PC-9 (cell line): Measurements from ENCODE around the gene TNS1. TPM values are rescaled to one million over a fixed set of nuclear protein-coding genes. Genes with fewer than 3 reads are reported as not detected.

ENCODE experiments used
- BruUV-seq: library from RNA; stranded (reverse); fragments of 400-500 nt; replicated peaks from 2 replicates; lab custom pipeline; 2021; lab: Mats Ljungman, UMichigan
- CTCF ChIA-PET: fragments of 300-600 bp; sonication (Branson Sonifier 250); formaldehyde crosslinking; loops from one replicate; lab custom pipeline; 2022; ENCODE audit warnings: antibody characterized with exemption; lab: Charles Lee
- POLR2A ChIA-PET: fragments of 300-600 bp; sonication (Branson Sonifier 250); formaldehyde crosslinking; loops from one replicate; lab custom pipeline; 2022; ENCODE audit warnings: antibody characterized with exemption; ENCODE audit not compliant: unreplicated experiment; lab: Charles Lee
- DNase-seq, 2 experiments: peaks; one replicate each; pipeline versions ENCODE4 v3.0.0 to v3.0.0-alpha.2; 2015 to 2022; ENCODE audit warnings: mixed read lengths in 1 of 2
- H2AFZ ChIP-seq: fragments of 200-600 bp; sonication (generic); 2 replicates; pipeline ENCODE4 v1.8.1; 2017; ENCODE audit warnings: antibody characterized with exemption
- H3F3A ChIP-seq: fragments of 200-600 bp; sonication (generic); 2 replicates; pipeline ENCODE4 v1.8.1; 2017; ENCODE audit warnings: antibody characterized with exemption, mild to moderate bottlenecking, low read depth; ENCODE audit not compliant: insufficient read depth
- H3K27ac ChIP-seq: fragments of 200-600 bp; sonication (generic); 2 replicates; pipeline ENCODE4 v1.6.1; 2016; ENCODE audit warnings: mixed run types
- H3K27me3 ChIP-seq: fragments of 200-600 bp; sonication (generic); 2 replicates; pipeline ENCODE4 v1.6.1; 2016; ENCODE audit warnings: low read depth, mixed run types; ENCODE audit not compliant: insufficient read depth
- H3K36me3 ChIP-seq: fragments of 200-600 bp; sonication (generic); 2 replicates; pipeline ENCODE4 v1.6.1; 2016; ENCODE audit warnings: low read depth, mixed run types
- H3K4me1 ChIP-seq: fragments of 200-600 bp; sonication (generic); replicated peaks from 2 replicates; pipeline ENCODE4 v1.6.1; 2016; ENCODE audit warnings: mixed run types; ENCODE audit not compliant: insufficient read depth
- H3K4me2 ChIP-seq: fragments of 200-600 bp; sonication (generic); 2 replicates; pipeline ENCODE4 v1.6.1; 2017; ENCODE audit warnings: mixed run types
- H3K4me3 ChIP-seq: fragments of 200-600 bp; sonication (generic); 2 replicates; pipeline ENCODE4 v1.6.1; 2016; ENCODE audit warnings: mixed run types
- H3K79me2 ChIP-seq: fragments of 200-600 bp; sonication (generic); 2 replicates; pipeline ENCODE4 v1.6.1; 2017; ENCODE audit warnings: low read depth, mixed run types
- H3K9me2 ChIP-seq: fragments of 200-600 bp; sonication (generic); 2 replicates; pipeline ENCODE4 v1.8.1; 2017; ENCODE audit warnings: mild to moderate bottlenecking; ENCODE audit not compliant: insufficient read depth
- H3K9me3 ChIP-seq: fragments of 200-600 bp; sonication (generic); 2 replicates; pipeline ENCODE4 v1.8.1; 2016; ENCODE audit warnings: low read depth; ENCODE audit not compliant: insufficient read depth
- H4K20me1 ChIP-seq: fragments of 200-600 bp; sonication (generic); 2 replicates; pipeline ENCODE4 v1.8.1; 2017; ENCODE audit not compliant: insufficient read depth
- EZH2 ChIP-seq: fragments of 200-600 bp; sonication (generic); IDR thresholded peaks from 2 replicates; pipeline ENCODE4 v1.8.0; 2017; ENCODE audit warnings: antibody characterized with exemption, low read depth
- intact Hi-C: fragments of 100-400 bp; cut with micrococcal nuclease; formaldehyde crosslinking; loops from one replicate; pipeline ENCODE4 v1.10.0; 2022; ENCODE audit not compliant: unreplicated experiment
- total RNA-seq: library from RNA; stranded (reverse); gene quantifications from 2 replicates; pipeline ENCODE4 v1.2.3, GENCODE V29; 2021
- TF ChIP-seq, protein P1 (sequence below): fragments of 200-600 bp; sonication (generic); conservative IDR thresholded peaks from 2 replicates; pipeline ENCODE4 v1.6.1; 2017; ENCODE audit warnings: mixed run types, antibody characterized with exemption, mild to moderate bottlenecking, moderate library complexity

TNS1 gene
- total RNA-seq, 1 experiment from 2014 or later, result 5.5 TPM

DNA sequence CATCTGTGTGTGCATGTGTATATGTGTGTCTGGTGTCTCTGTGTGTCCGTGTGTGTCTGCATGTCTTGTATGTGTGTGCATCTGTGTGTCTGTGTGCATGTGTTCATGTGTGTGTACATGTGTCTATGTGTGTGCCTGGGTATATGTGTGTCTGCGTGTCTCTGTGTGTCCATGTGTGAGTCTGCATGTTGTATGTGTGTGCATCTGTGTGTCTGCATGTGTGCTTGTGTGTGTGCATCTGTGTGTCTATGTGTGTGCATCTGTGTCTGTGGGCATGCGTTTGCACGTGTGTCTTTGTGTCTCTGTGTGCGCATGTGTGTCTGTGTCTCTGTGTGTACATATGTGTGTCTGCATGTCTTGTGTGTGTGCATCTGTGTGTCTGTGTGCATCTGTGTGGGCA lies 207.7 kb downstream of the TNS1 start:
- Histone ChIP-seq H3K79me2 (no peaks in the 10 kb centered on the region), H3K9me3 (no peaks in the 10 kb centered on the region), H3K27ac (no peak overlapping the region), H3K9me2 (no peaks in the 10 kb centered on the region), H3K4me3 (no peak overlapping the region), H3K27me3 (no peaks in the 10 kb centered on the region), H3K4me2 (no peak overlapping the region), H2AFZ (no peak overlapping the region), H3K4me1 (no peaks in the 10 kb centered on the region), H4K20me1 (no peaks in the 10 kb centered on the region), H3F3A (no peaks in the 10 kb centered on the region), H3K36me3 (no peaks in the 10 kb centered on the region)
- ChIA-PET CTCF (no interaction called here), POLR2A (interaction anchor here (0.6 kb wide), 1 partner anchor 221 kb away, joined by 4 read pairs; no protein-coding TSS in a partner anchor)
- BruUV-seq, result no TSS peak
- intact Hi-C loops, result no loop called here
- no peak for DNase-seq
- TF ChIP-seq EZH2, result no peak
- TF ChIP-seq, protein P1, sequence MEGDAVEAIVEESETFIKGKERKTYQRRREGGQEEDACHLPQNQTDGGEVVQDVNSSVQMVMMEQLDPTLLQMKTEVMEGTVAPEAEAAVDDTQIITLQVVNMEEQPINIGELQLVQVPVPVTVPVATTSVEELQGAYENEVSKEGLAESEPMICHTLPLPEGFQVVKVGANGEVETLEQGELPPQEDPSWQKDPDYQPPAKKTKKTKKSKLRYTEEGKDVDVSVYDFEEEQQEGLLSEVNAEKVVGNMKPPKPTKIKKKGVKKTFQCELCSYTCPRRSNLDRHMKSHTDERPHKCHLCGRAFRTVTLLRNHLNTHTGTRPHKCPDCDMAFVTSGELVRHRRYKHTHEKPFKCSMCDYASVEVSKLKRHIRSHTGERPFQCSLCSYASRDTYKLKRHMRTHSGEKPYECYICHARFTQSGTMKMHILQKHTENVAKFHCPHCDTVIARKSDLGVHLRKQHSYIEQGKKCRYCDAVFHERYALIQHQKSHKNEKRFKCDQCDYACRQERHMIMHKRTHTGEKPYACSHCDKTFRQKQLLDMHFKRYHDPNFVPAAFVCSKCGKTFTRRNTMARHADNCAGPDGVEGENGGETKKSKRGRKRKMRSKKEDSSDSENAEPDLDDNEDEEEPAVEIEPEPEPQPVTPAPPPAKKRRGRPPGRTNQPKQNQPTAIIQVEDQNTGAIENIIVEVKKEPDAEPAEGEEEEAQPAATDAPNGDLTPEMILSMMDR, result no peak

DNA sequence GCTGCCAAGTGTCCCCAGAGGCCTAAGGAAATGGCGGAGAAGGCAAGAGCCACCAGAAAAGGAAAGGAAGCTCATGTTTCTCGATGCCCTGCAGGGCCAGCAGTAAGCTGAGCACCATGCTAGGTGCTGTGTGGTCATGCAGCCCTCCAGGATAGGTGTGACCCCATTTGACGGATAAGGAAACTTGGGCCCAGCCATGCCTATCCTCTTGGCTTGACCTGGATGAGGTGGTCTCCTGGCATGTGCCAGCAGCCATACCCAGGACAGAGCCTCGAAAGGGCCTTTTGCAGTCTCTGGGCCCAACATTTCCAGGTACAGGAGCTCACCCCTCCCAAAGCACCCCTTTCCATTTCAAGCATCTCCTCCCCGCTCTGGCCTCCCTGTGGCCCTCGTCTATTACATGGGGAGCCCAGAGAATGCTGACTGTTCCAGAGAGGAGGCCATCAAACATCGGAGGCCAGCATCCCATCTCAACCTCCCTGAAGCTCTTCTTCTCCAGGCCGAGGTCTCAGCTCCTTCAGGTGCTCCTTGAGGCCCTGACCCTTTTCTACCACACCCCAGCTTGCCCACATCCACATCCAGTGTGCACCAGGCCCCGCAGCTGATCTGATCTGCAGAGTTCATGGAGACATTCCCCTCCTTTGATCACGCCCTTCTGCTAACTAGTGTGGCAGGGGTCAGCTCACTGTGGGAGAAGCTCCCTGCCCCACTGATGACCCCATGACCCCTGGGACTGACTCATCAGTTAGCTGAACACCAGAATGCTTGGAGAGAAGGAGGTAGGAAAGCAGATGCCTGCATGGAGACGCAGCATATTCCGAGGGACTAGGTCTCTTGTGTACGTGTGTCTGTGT lies 208.4 kb downstream of the TNS1 start:
- POLR2A ChIA-PET, result interaction anchor here (0.6 kb wide), 1 partner anchor 222 kb away, joined by 4 read pairs; no protein-coding TSS in a partner anchor
- Histone ChIP-seq H3K4me1 (no peaks in the 10 kb centered on the region), H3K27me3 (no peaks in the 10 kb centered on the region; the same call in 1 of the 2 replicates), H3K27ac (no peak overlapping the region), H4K20me1 (no peaks in the 10 kb centered on the region), H3K9me3 (no peaks in the 10 kb centered on the region), H3K9me2 (no peaks in the 10 kb centered on the region), H3K79me2 (no peaks in the 10 kb centered on the region), H3K4me2 (no peak overlapping the region), H3K36me3 (no peaks in the 10 kb centered on the region), H2AFZ (no peak overlapping the region), H3K4me3 (no peak overlapping the region), H3F3A (no peaks in the 10 kb centered on the region)
- TF ChIP-seq, protein P1, result no peak
- no peak for TF ChIP-seq EZH2
- BruUV-seq, result no TSS peak
- intact Hi-C loops, result no loop called here
- no peak for DNase-seq
- CTCF ChIA-PET, result interaction anchor here (0.6 kb wide), 1 partner anchor 306 kb away, joined by 12 read pairs; no protein-coding TSS in a partner anchor

DNA sequence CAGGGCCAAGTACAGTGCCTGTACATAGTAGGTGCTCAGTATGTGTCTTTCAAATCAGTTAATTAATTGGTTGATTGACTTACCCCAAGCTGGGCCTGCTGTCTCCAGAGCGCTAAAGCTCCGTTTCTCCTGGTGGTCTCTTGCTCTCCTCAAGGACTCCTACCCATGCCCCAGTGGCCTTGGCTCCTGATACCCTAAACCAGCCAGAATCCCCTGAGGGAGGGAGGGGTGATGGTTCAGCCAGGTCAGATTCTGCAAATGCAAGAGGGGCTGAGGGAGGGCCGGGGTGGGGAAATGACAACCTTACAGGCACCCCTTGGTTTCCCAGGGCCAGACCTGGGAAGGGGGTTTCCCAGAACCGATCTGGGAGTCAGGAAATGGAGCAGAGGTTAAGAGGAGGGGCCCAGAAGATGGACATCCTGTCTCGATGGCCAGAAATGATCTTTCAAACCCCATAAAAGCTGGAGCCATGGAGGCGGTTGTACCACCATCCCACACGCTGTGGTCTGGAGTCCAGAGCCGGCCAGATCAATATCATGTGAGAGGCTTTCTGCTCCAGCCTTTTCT lies 209.1 kb downstream of the TNS1 start:
- CTCF ChIA-PET, result interaction anchor here (0.6 kb wide), 1 partner anchor 306 kb away, joined by 12 read pairs; no protein-coding TSS in a partner anchor
- TF ChIP-seq, protein P1, result no peak
- TF ChIP-seq EZH2, result no peak
- Histone ChIP-seq H3K36me3 (no peaks in the 10 kb centered on the region), H3F3A (no peaks in the 10 kb centered on the region), H3K9me2 (no peaks in the 10 kb centered on the region), H4K20me1 (no peaks in the 10 kb centered on the region), H3K27me3 (no peaks in the 10 kb centered on the region; the same call in 1 of the 2 replicates), H3K4me2 (no peak overlapping the region), H3K4me1 (no peaks in the 10 kb centered on the region), H3K27ac (no peak overlapping the region), H3K9me3 (no peaks in the 10 kb centered on the region), H2AFZ (no peak overlapping the region), H3K4me3 (no peak overlapping the region), H3K79me2 (no peaks in the 10 kb centered on the region)
- no TSS peak for BruUV-seq
- intact Hi-C loops, result no loop called here
- DNase-seq, result no peak
- POLR2A ChIA-PET, result no interaction called here
